Keratinocyte (primary cell): ENCODE measurements around the gene GNB1. TPM values are rescaled to one million over a fixed set of nuclear protein-coding genes. Genes with fewer than 3 reads are reported as not detected.

Experiments
- DNase-seq: peaks from one replicate; pipeline ENCODE4 v3.0.0-alpha.2; 2011; ENCODE audit warnings: low read depth, missing footprints, low spot score
- FAIRE-seq: peaks from 2 replicates; lab custom pipeline; 2011; peaks lifted over from hg19 to GRCh38; lab: Jason Lieb, UNC
- H2AFZ ChIP-seq: 2 replicates; pipeline ENCODE4 v1.6.0; 2012; ENCODE audit warnings: low read length, control low read depth, inconsistent platforms; ENCODE audit not compliant: control insufficient read depth
- H3K27ac ChIP-seq: 2 replicates; pipeline ENCODE4 v1.5.1; 2011; ENCODE audit warnings: low read length; ENCODE audit not compliant: control insufficient read depth, insufficient read depth
- H3K27me3 ChIP-seq: 3 replicates; pipeline ENCODE4 v1.6.0; 2011; ENCODE audit warnings: low read length; ENCODE audit not compliant: control insufficient read depth, insufficient read depth; ENCODE audit errors: extremely low read depth
- H3K36me3 ChIP-seq, 2 experiments: 2 replicates in 1 of 2; 3 replicates in 1 of 2; pipeline ENCODE4 v1.5.1; 2011; ENCODE audit warnings: low read length in 2 of 2, mild to moderate bottlenecking in 1 of 2; ENCODE audit not compliant: control insufficient read depth in 2 of 2, insufficient read depth in 2 of 2; ENCODE audit errors: extremely low read depth in 1 of 2
- H3K4me1 ChIP-seq: 3 replicates; pipeline ENCODE4 v1.5.1; 2011; ENCODE audit warnings: low read length; ENCODE audit not compliant: control insufficient read depth, insufficient read depth; ENCODE audit errors: extremely low read depth
- H3K4me2 ChIP-seq: 3 replicates; pipeline ENCODE4 v1.6.0; 2011; ENCODE audit warnings: low read depth, low read length; ENCODE audit not compliant: control insufficient read depth, insufficient read depth; ENCODE audit errors: extremely low read depth
- H3K4me3 ChIP-seq, 3 experiments: fragments of 200-600 bp in 1 of 3; sonication (generic) in 1 of 3; 2 replicates in 2 of 3; 3 replicates in 1 of 3; pipeline ENCODE4 v1.5.1; 2011 to 2016; ENCODE audit warnings: low read length in 3 of 3, mild to moderate bottlenecking in 3 of 3, control low read depth in 2 of 3, inconsistent platforms in 1 of 3, low read depth in 1 of 3, mixed read lengths in 1 of 3, mixed run types in 1 of 3, moderate library complexity in 1 of 3; ENCODE audit not compliant: control insufficient read depth in 2 of 3, insufficient read depth in 2 of 3; ENCODE audit errors: extremely low read depth in 1 of 3
- H3K79me2 ChIP-seq: 2 replicates; pipeline ENCODE4 v1.6.0; 2012; ENCODE audit warnings: low read length; ENCODE audit not compliant: control insufficient read depth, insufficient read depth
- H3K9ac ChIP-seq: 3 replicates; pipeline ENCODE4 v1.6.0; 2011; ENCODE audit warnings: low read length; ENCODE audit not compliant: control insufficient read depth, insufficient read depth; ENCODE audit errors: extremely low read depth
- H3K9me1 ChIP-seq: 3 replicates; pipeline ENCODE4 v1.6.0; 2011; ENCODE audit warnings: low read length; ENCODE audit not compliant: control insufficient read depth, insufficient read depth; ENCODE audit errors: extremely low read depth
- H3K9me3 ChIP-seq: 2 replicates; pipeline ENCODE4 v1.5.1; 2012; ENCODE audit warnings: low read depth, low read length; ENCODE audit not compliant: control insufficient read depth
- H4K20me1 ChIP-seq: 3 replicates; pipeline ENCODE4 v1.6.0; 2011; ENCODE audit warnings: low read length; ENCODE audit not compliant: control insufficient read depth, insufficient read depth; ENCODE audit errors: extremely low read depth
- EZH2 ChIP-seq: IDR thresholded peaks from one replicate; pipeline ENCODE4 v1.6.1; 2012; ENCODE audit warnings: inconsistent platforms, mild to moderate bottlenecking, low read length, moderate library complexity
- dilution Hi-C: fragments of 300-500 bp; cut with MboI; formaldehyde crosslinking; loops from one replicate; pipeline ENCODE4 v1.7.0; 2020; ENCODE audit warnings: low sequenced_read_pairs; ENCODE audit not compliant: extremely low pct_ligation_motif_present
- polyA plus RNA-seq, 5 experiments: library from polyadenylated mRNA; depleted of rRNA in 3 of 5; stranded (reverse) in 3 of 5; stranded (forward) in 1 of 5; unstranded in 1 of 5; fragments of >200 nt; gene quantifications; 1 replicate in 1 of 5; 2 replicates in 3 of 5; 3 replicates in 1 of 5; pipeline versions ENCODE4 v1.2.1 to v1.2.3, GENCODE V29; 2011 to 2012; ENCODE audit warnings: missing spikeins in 2 of 5, low read depth in 1 of 5, low replicate concordance in 1 of 5
- TF ChIP-seq, protein P1 (sequence below), 3 experiments: IDR thresholded peaks in 1 of 3; conservative IDR thresholded peaks in 1 of 3; optimal IDR thresholded peaks in 1 of 3; 2 replicates in 2 of 3; 3 replicates in 1 of 3; pipeline versions ENCODE3 to v1.5.1; 2011; ENCODE audit warnings: low read length in 3 of 3, mild to moderate bottlenecking in 3 of 3, moderate library complexity in 2 of 3, control low read depth in 1 of 3, inconsistent platforms in 1 of 3; ENCODE audit not compliant: insufficient read depth in 2 of 3; ENCODE audit errors: extremely low read depth in 1 of 3

GNB1 gene
- polyA plus RNA-seq, 1 donor (not counting 4 experiments of a cell fraction or from before 2014, with no cell fraction given), result 364 TPM

DNA sequence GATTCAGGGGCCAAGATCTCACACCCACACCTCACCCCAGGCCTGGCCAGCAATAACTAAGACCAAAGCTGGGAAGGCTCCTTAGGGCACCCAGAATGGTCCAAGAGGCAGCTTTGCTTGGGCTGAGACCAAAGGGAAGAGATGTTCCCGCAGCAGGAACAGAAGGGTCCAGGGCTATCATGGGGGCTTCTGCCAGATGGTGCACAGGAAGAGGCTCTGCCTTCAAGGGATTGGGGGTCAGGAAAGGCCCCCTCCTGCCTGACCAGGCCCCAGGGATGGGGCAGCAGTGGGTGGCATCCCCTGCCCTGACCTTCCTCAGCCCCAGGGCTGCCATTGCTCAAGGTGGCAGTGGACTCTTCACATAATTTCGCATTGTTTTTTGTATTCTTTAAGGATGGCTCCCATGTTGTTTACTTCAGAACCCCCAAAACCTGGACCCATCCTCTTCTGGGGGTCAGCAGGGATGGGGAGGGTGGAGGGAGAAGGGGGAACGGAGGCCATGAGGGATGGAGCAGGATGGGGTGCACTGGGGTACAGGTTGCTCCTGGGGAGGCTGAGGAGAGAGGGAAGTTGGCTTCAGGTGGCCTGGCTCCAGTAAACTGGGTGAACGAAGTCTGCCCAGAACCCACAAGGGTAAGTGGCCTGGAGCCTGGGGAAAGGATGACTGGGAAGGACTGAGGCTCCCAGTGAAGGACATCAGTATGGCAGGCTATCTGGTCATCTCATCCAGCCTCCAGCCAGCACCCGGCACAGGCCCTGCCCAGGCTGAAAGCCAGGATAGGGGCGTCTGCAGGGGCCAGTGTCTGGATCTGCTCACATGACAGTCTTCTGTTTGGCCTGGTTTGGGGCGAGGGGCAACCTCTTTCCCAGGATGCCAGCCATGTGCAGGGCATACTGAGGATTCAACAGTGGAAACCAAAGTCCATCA, 110.0 kb downstream of the GNB1 start:
- FAIRE-seq, result no peak
- H3K9me3 ChIP-seq, result no peaks in the 10 kb centered on the region
- dilution Hi-C loops, result no loop called here
- no peak overlapping the region for H3K9ac ChIP-seq
- H3K79me2 ChIP-seq, result peaks cover 21% of the 10 kb centered on the region
- H3K4me1 ChIP-seq, result peaks cover 48% of the 10 kb centered on the region
- no peak overlapping the region for H3K4me2 ChIP-seq
- H3K9me1 ChIP-seq, result no peaks in the 10 kb centered on the region
- H3K36me3 ChIP-seq, result peaks cover 4 to 8% of the 10 kb centered on the region in 2 experiments
- no peak for TF ChIP-seq EZH2
- TF ChIP-seq, protein P1, sequence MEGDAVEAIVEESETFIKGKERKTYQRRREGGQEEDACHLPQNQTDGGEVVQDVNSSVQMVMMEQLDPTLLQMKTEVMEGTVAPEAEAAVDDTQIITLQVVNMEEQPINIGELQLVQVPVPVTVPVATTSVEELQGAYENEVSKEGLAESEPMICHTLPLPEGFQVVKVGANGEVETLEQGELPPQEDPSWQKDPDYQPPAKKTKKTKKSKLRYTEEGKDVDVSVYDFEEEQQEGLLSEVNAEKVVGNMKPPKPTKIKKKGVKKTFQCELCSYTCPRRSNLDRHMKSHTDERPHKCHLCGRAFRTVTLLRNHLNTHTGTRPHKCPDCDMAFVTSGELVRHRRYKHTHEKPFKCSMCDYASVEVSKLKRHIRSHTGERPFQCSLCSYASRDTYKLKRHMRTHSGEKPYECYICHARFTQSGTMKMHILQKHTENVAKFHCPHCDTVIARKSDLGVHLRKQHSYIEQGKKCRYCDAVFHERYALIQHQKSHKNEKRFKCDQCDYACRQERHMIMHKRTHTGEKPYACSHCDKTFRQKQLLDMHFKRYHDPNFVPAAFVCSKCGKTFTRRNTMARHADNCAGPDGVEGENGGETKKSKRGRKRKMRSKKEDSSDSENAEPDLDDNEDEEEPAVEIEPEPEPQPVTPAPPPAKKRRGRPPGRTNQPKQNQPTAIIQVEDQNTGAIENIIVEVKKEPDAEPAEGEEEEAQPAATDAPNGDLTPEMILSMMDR (optimal IDR thresholded peaks at IDR 0.05 in 1 of 3, IDR thresholded peaks at IDR 0.05 in 1 of 3, conservative IDR thresholded peaks at IDR 0.05 in 1 of 3; ENCODE audit: extremely low read depth in 1 of 3, insufficient read depth in 2 of 3, low read length in 3 of 3), result no peak
- no peak overlapping the region for H2AFZ ChIP-seq
- H3K27ac ChIP-seq, result no peak overlapping the region
- H4K20me1 ChIP-seq, result peaks cover 2% of the 10 kb centered on the region
- DNase-seq, result no peak
- H3K4me3 ChIP-seq, result no peak overlapping the region
- no peaks in the 10 kb centered on the region for H3K27me3 ChIP-seq

DNA sequence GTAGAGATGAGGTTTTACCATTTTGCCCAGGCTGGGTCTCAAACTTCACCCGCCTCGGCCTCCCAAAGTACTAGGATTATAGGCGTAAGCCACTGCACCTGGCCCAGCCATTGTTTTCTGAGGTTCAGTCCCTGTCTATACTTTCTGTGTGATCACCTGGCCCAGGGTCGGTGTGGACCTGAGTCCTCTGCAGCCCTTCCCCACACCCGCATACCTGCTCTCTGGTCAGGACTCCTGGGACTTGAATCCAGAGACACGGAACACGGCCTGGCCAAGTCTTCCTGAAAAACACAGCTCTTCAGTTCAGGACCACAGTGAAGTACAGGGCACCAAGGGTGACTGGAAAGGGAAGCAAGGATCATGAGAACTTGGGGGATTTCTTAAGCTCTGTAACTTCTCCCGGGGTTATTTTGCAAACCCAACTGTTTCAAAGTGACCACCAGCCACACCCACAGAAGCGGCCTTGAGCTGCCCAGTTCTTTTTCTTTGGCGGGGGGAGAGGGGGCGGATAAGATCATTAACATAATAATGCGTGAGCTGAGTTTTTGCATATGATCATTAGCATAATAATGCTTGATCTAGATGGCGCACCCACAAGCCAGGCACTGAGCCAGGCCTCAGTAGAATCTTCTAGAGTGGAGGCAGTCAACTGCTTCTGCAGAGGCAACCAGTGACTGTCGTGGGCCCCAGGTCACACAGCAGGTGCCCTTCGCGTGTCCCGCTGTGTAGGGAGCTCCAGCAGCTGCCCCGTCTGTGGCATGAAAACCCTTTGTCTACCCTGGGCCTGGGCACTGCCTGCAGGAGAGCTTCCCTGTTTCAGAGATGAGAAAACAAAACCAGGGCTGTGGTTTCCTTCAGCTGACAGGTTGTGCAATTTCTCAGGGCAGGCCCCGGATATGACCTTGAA, 110.9 kb downstream of the GNB1 start:
- TF ChIP-seq, protein P1 (optimal IDR thresholded peaks at IDR 0.05 in 1 of 3, IDR thresholded peaks at IDR 0.05 in 1 of 3, conservative IDR thresholded peaks at IDR 0.05 in 1 of 3; ENCODE audit: extremely low read depth in 1 of 3, insufficient read depth in 2 of 3, low read length in 3 of 3), result no peak
- no peak for TF ChIP-seq EZH2
- DNase-seq (no peak), FAIRE-seq (no peak)
- Histone ChIP-seq H4K20me1 (peaks cover 9% of the 10 kb centered on the region), H3K27ac (no peak overlapping the region), H3K27me3 (no peaks in the 10 kb centered on the region), H3K36me3 (peaks cover 2 to 8% of the 10 kb centered on the region in 2 experiments), H3K4me2 (no peak overlapping the region), H3K9me1 (no peaks in the 10 kb centered on the region), H3K9ac (no peak overlapping the region), H3K79me2 (peaks cover 30% of the 10 kb centered on the region), H2AFZ (no peak overlapping the region), H3K9me3 (no peaks in the 10 kb centered on the region), H3K4me1 (peaks cover 48% of the 10 kb centered on the region), H3K4me3 (no peak overlapping the region)
- dilution Hi-C loops, result no loop called here
